ENCODE measurements around the gene MIF4GD.
A peak's percentile ranks its signal among the peaks of the same experiment; 100 is the strongest.

DNA sequence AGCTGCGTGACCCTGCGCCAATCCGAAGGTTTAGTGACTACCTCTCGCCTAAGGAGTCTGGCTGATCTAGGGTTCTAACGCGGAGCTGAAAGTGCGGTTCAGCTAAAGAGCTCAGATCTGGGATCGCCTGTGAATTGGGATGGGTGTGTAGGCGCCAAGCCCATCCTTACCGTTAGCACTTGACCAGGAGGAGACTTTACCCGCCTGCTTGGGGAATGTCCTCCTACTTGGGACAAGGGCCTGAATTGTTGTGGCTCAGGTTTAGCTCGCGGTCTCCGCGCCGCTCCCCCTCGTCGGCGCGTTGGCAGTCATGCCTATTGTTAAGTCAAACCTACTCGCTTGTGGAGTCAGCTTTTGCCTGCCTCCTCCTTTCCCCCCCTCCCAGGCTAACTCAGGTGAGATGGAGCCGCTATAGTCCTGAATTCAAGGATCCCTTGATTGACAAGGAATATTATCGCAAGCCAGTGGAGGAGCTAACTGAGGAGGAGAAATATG is 8.9 kb downstream of the MIF4GD start:
- TF ChIP-seq, protein P1, sequence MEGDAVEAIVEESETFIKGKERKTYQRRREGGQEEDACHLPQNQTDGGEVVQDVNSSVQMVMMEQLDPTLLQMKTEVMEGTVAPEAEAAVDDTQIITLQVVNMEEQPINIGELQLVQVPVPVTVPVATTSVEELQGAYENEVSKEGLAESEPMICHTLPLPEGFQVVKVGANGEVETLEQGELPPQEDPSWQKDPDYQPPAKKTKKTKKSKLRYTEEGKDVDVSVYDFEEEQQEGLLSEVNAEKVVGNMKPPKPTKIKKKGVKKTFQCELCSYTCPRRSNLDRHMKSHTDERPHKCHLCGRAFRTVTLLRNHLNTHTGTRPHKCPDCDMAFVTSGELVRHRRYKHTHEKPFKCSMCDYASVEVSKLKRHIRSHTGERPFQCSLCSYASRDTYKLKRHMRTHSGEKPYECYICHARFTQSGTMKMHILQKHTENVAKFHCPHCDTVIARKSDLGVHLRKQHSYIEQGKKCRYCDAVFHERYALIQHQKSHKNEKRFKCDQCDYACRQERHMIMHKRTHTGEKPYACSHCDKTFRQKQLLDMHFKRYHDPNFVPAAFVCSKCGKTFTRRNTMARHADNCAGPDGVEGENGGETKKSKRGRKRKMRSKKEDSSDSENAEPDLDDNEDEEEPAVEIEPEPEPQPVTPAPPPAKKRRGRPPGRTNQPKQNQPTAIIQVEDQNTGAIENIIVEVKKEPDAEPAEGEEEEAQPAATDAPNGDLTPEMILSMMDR (conservative IDR thresholded peaks at IDR 0.05): no peak
- TF ChIP-seq ZFX (IDR thresholded peaks at IDR 0.05): 0 out of 2 replicates have a peak, but pooled peaks have one; percentile 27

All from C4-2B (cell line).